ENCODE measurements around the gene MYMX.

DNA sequence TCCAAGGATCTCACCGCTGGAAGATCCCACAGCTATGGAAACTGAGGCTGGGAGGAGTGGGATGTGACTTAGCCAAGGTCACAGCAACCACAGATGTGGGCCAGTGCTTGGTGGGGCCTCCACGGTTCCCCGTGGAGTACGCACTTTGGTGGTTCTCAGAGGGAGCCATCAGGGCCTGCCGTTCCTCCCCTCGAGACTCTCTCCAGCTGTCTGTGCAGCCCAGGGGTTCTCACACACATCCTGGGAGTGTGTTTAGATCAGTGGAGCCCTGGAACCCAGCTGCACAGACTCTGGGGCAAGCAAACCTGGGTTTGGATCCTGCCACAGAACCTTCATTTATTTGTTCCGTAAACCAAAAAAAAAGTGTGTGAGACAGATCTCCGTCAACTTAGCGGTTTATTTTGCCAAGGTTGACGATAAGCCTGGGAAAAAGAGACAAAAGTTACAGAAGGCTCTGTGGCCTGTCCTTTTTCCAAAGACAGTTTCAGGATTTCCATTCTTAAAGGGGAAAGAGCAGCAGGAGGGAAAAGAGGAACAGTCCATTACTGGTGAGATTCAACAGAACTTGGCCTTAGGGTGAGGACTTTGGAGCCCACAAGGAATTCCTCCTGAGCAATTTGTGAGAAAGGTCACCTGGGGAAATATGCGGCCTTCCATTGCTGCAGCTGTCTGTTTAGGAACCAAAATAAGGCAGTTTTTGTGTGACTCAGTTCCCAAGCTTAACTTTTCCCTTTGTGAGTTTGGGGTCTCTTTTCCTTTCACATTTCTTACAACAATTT, 13.6 kb upstream of the MYMX start:
- no peak for TF ChIP-seq ZFX (IDR thresholded peaks at IDR 0.05)
- no peak for TF ChIP-seq CTCF (IDR thresholded peaks at IDR 0.05 in 2 of 3, conservative IDR thresholded peaks at IDR 0.05 in 1 of 3; ENCODE audit: borderline replicate concordance in 1 of 3, insufficient read depth in 1 of 3, low read depth in 2 of 3, low read length in 2 of 3)
- no peak for TF ChIP-seq ELF1 (IDR thresholded peaks at IDR 0.05; ENCODE audit: borderline replicate concordance, low read depth)
- TF ChIP-seq YY1 (IDR thresholded peaks at IDR 0.05; ENCODE audit: extremely low read depth, insufficient replicate concordance, low read depth, low read length): no peak
- no peak for TF ChIP-seq ATF3 (IDR thresholded peaks at IDR 0.05)
- no peak for TF ChIP-seq REST (IDR thresholded peaks at IDR 0.05; ENCODE audit: low read depth)
- TF ChIP-seq EZH2 (IDR thresholded peaks at IDR 0.05): no peak
- TF ChIP-seq FOSL1 (IDR thresholded peaks at IDR 0.05; ENCODE audit: low read depth): no peak
- TF ChIP-seq CEBPB (IDR thresholded peaks at IDR 0.05; ENCODE audit: low read depth): no peak
